ENCODE results near the gene HOXD12. TPM values are rescaled to one million over a fixed set of nuclear protein-coding genes. Genes with fewer than 3 reads are reported as not detected.

The HOXD12 gene
- total RNA-seq, 2 donors from 2014 or later: 0.36 TPM; not detected in 1

DNA sequence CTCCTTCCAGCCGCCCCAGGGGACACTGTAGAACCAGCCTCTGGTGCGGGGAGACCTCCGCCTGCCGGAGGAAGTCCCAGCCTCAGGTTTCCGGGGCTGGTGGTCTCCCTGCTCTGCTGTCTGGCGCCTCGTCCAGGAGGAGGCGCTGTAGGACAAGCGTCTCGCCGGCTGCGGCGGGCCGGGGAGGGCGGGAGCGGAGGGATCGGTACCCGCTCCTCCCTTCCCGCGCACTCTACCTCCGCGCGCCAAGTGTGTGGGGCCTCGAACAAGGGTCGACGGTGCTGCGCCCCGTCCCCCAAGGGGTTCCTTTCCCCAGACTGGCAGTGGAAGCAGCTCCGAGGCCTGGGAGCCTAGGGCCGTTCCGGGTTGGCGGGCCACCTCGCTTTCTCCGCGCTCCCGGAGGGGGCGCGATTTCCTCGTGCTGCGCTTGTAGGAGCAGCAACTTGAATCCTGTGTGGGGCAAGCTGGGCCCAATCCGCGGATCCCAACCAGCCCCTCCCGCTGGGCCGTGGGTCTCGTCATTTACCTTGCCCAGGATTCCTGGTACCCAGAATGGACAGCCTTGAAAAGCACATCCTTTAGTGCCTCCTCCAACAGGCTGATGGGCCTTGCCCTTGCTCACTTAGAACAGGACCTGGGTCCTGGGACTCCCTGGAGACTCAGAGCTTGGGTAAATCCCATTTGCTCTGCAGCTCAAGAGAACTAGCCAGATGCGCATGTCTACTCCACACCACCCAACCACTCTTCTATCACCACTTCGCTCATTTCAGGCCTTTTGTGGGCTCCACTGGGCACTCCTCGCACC, 41.1 kb downstream of the HOXD12 start:
- intact Hi-C loops (cut with DNase I): loop anchor here (1.0 to 5.0 kb wide), 3 partner anchors 315 to 497 kb away; no protein-coding TSS in a partner anchor
- Histone ChIP-seq H3K4me1 (replicated peaks) (no peaks in the 10 kb centered on the region), H3K27ac (no peak overlapping the region), H3K9me3 (no peaks in the 10 kb centered on the region), H3K36me3 (no peaks in the 10 kb centered on the region), H3K27me3 (replicated peaks; ENCODE audit: insufficient read depth) (no peaks in the 10 kb centered on the region), H3K4me3 (peak overlapping the region; percentile 27 to 35)
- TF ChIP-seq CTCF (IDR thresholded peaks at IDR 0.05): peak; percentile 86 to 91 (median 89)
- peak; percentile 41 for TF ChIP-seq POLR2AphosphoS5 (IDR thresholded peaks at IDR 0.05)
- no peak for TF ChIP-seq POLR2A (IDR thresholded peaks at IDR 0.05)
- DNase-seq (ENCODE audit: low spot score): peak; percentile 47
- WGBS: 11% methylated on average over 47 of the region's 48 CpGs

GRCh38 chr2:176142281-176142680, 42.7 kb downstream of the HOXD12 start:
- H3K4me1 ChIP-seq (replicated peaks): no peaks in the 10 kb centered on the region
- no peak overlapping the region for H3K27ac ChIP-seq
- no peaks in the 10 kb centered on the region for H3K36me3 ChIP-seq
- TF ChIP-seq CTCF (IDR thresholded peaks at IDR 0.05): no peak
- TF ChIP-seq POLR2AphosphoS5 (IDR thresholded peaks at IDR 0.05): no peak
- no peak for TF ChIP-seq POLR2A (IDR thresholded peaks at IDR 0.05)
- no peak overlapping the region for H3K4me3 ChIP-seq
- 96% methylated on average over 2 of the region's 2 CpGs for WGBS
- intact Hi-C loops (cut with DNase I): loop anchor here (5.0 kb wide), 1 partner anchor 495 kb away; no protein-coding TSS in a partner anchor
- H3K9me3 ChIP-seq: no peaks in the 10 kb centered on the region
- DNase-seq (ENCODE audit: low spot score): no peak
- no peaks in the 10 kb centered on the region for H3K27me3 ChIP-seq (replicated peaks; ENCODE audit: insufficient read depth)

- Histone ChIP-seq H3K27me3 (replicated peaks; ENCODE audit: insufficient read depth) (no peaks in the 10 kb centered on the region), H3K27ac (no peak overlapping the region), H3K36me3 (no peaks in the 10 kb centered on the region), H3K4me1 (replicated peaks) (no peaks in the 10 kb centered on the region), H3K9me3 (no peaks in the 10 kb centered on the region), H3K4me3 (no peak overlapping the region)
- 85% methylated on average over 4 of the region's 4 CpGs for whole genome bisulfite sequencing
- no peak for TF ChIP-seq POLR2AphosphoS5 (IDR thresholded peaks at IDR 0.05)
- DNase-seq (ENCODE audit: low spot score): no peak
- intact Hi-C loops (cut with DNase I): no loop called here
Measured at GRCh38 chr2:176145085-176145969, 45.7 kb downstream of the HOXD12 start.

DNA sequence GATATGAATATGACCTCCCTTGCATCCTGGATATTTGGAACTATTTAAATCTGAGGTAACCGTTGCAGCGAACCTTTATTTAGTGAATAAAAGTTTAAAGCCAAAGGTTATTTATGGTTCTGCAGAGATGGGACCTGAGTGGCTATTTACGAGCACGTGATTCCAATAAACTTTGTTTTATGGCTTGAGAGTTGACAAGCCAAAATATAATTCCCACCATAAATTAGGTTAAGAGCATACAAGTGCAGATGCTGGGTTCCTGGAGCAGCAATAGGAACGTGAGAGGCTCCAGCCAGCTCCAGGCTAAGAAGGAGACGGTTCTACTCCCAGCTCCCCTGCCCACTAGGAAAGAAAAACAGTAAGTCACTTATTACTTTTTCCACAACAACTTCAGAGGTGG, 46.5 kb downstream of the HOXD12 start:
- DNase-seq (ENCODE audit: low spot score): no peak
- intact Hi-C loops (cut with DNase I): no loop called here
- TF ChIP-seq POLR2A (IDR thresholded peaks at IDR 0.05) (no peak), CTCF (IDR thresholded peaks at IDR 0.05) (no peak), POLR2AphosphoS5 (IDR thresholded peaks at IDR 0.05) (no peak)

DNA sequence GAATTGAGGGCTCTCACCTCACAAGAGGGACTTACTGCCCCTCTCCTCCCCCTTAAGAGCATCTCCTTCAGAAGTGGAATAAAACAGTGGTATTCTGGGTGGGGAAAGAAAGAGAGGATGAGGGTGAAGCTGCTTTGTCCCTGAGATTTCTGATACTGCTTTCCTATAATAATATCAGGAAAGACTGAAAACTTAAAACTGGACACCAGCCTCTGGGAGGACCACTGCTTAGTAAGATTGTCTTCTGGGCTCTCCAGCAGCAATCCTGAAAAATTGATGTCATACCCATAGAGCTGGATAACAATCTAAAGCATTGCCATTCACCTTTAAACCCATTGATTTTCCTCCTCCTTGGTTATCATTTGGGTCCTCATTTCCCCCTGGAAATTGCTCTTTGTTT, 47.0 kb downstream of the HOXD12 start:
- Histone ChIP-seq H3K36me3 (no peaks in the 10 kb centered on the region), H3K27me3 (replicated peaks; ENCODE audit: insufficient read depth) (no peaks in the 10 kb centered on the region), H3K27ac (no peak overlapping the region), H3K9me3 (no peaks in the 10 kb centered on the region), H3K4me1 (replicated peaks) (no peaks in the 10 kb centered on the region), H3K4me3 (no peak overlapping the region)
- intact Hi-C loops (cut with DNase I): no loop called here
- no peak for DNase-seq (ENCODE audit: low spot score)
- TF ChIP-seq CTCF (IDR thresholded peaks at IDR 0.05) (no peak), POLR2A (IDR thresholded peaks at IDR 0.05) (no peak), POLR2AphosphoS5 (IDR thresholded peaks at IDR 0.05) (no peak)

More for the DNA sequence above, 46.5 kb downstream of the HOXD12 start:
- Histone ChIP-seq H3K9me3 (no peaks in the 10 kb centered on the region), H3K36me3 (no peaks in the 10 kb centered on the region), H3K27ac (no peak overlapping the region), H3K4me1 (replicated peaks) (no peaks in the 10 kb centered on the region), H3K4me3 (no peak overlapping the region), H3K27me3 (replicated peaks; ENCODE audit: insufficient read depth) (no peaks in the 10 kb centered on the region)
- WGBS: 19% methylated on average over 6 of the region's 6 CpGs

Data from prostate gland (tissue), 2 donors.